Measurements from ENCODE around the gene ORAI3. TPM values are rescaled to one million over a fixed set of nuclear protein-coding genes. Genes with fewer than 3 reads are reported as not detected.

Gene ORAI3
- total RNA-seq, 1 donor from 2014 or later: 10.2 TPM

DNA sequence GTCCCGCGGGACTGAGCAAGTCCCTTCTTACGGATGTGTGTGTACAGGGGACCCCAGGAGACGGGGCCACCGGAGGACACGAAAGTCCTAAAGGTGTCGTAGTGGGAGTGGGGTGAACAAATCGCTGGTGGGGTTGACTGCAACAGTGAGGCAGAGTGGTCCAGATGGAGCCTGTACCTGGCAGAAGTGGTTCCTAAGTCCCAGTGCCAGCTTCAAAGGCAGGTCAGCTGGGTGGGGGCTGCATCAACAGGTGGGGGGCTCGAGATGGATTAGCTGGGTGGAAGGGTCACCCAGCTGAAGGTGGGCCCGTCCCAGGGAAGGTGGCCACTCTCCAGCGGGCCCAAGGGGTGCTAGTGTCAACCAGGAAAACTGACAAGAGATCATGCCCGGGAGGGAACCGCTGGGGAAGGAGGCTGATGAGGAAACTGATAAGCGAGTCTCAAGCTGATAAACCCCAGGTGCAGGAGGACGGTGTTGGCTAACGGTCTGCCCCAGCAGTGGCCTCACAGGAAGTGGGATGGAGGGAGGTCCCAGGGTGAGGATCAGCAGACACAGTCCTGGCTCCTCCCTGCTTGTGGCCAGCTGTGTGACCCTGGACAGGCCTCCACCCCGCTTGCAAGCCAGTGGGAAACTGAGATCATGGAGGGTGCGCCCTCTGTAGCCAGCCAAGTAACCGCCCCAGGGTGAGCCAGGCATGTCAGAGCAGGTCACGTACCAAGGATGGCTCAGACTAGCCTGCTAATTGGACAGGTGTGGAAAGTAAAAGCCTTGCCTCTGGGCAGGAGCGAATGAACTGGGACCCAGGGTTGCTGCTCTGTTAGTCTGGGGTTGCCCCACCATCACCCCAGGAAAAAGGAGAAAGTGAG, 1.0 kb downstream of the ORAI3 start:
- DNase-seq (ENCODE audit: low spot score): peak; percentile 67
- peaks cover 10% of the 10 kb centered on the region for H3K27me3 Mint-ChIP-seq (ENCODE audit: insufficient read depth, low read depth)
- peaks cover 9% of the 10 kb centered on the region for H3K79me2 ChIP-seq (ENCODE audit: low read depth)
- no peak overlapping the region for H3K27ac ChIP-seq
- no peak overlapping the region for H2AFZ ChIP-seq (replicated peaks)
- peak overlapping the region; percentile 93 for H3K4me3 Mint-ChIP-seq
- peak overlapping the region; percentile 96 for H3K4me2 ChIP-seq
- no peaks in the 10 kb centered on the region for H3K27me3 ChIP-seq
- H3K27ac Mint-ChIP-seq: peak overlapping the region; percentile 79
- H3K9ac ChIP-seq: peak overlapping the region; percentile 57
- H3K4me3 ChIP-seq: peak overlapping the region; percentile 96
- peaks cover 6% of the 10 kb centered on the region for H3K36me3 Mint-ChIP-seq
- peaks cover 2% of the 10 kb centered on the region for H3K36me3 ChIP-seq
- no peaks in the 10 kb centered on the region for H3K9me3 Mint-ChIP-seq
- H3K4me1 Mint-ChIP-seq: peaks cover 34% of the 10 kb centered on the region
- TF ChIP-seq EZH2 (IDR thresholded peaks at IDR 0.05) (no peak), EZH2phosphoT487 (IDR thresholded peaks at IDR 0.05) (no peak)
- TF ChIP-seq, protein P1, sequence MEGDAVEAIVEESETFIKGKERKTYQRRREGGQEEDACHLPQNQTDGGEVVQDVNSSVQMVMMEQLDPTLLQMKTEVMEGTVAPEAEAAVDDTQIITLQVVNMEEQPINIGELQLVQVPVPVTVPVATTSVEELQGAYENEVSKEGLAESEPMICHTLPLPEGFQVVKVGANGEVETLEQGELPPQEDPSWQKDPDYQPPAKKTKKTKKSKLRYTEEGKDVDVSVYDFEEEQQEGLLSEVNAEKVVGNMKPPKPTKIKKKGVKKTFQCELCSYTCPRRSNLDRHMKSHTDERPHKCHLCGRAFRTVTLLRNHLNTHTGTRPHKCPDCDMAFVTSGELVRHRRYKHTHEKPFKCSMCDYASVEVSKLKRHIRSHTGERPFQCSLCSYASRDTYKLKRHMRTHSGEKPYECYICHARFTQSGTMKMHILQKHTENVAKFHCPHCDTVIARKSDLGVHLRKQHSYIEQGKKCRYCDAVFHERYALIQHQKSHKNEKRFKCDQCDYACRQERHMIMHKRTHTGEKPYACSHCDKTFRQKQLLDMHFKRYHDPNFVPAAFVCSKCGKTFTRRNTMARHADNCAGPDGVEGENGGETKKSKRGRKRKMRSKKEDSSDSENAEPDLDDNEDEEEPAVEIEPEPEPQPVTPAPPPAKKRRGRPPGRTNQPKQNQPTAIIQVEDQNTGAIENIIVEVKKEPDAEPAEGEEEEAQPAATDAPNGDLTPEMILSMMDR (IDR thresholded peaks at IDR 0.05): peak; percentile 12
- no peaks in the 10 kb centered on the region for H3K9me3 ChIP-seq (ENCODE audit: low read depth)
- peaks cover 49% of the 10 kb centered on the region for H3F3A ChIP-seq (ENCODE audit: low read depth)
- peaks cover 19% of the 10 kb centered on the region for H3K4me1 ChIP-seq
- H4K20me1 ChIP-seq (ENCODE audit: low read depth): peaks cover 11% of the 10 kb centered on the region

GRCh38 chr16:30950516-30951065, 1.7 kb downstream of the ORAI3 start:
- Histone ChIP-seq H3K4me3 (peak overlapping the region; percentile 96), H3K79me2 (ENCODE audit: low read depth) (peaks cover 9% of the 10 kb centered on the region), H3K9ac (no peak overlapping the region), H2AFZ (replicated peaks) (no peak overlapping the region), H3K36me3 (no peaks in the 10 kb centered on the region), H3K27ac (no peak overlapping the region), H4K20me1 (ENCODE audit: low read depth) (peaks cover 11% of the 10 kb centered on the region), H3K4me1 (peaks cover 19% of the 10 kb centered on the region), H3K4me2 (peak overlapping the region; percentile 96), H3K27me3 (no peaks in the 10 kb centered on the region), H3F3A (ENCODE audit: low read depth) (peaks cover 44% of the 10 kb centered on the region), H3K9me3 (ENCODE audit: low read depth) (no peaks in the 10 kb centered on the region)
- DNase-seq (ENCODE audit: low spot score): no peak
- H3K36me3 Mint-ChIP-seq: peaks cover 4% of the 10 kb centered on the region
- H3K27me3 Mint-ChIP-seq (ENCODE audit: insufficient read depth, low read depth): peaks cover 10% of the 10 kb centered on the region
- peak overlapping the region; percentile 79 for H3K27ac Mint-ChIP-seq
- peak overlapping the region; percentile 93 for H3K4me3 Mint-ChIP-seq
- H3K4me1 Mint-ChIP-seq: peaks cover 34% of the 10 kb centered on the region
- no peaks in the 10 kb centered on the region for H3K9me3 Mint-ChIP-seq
- TF ChIP-seq EZH2phosphoT487 (IDR thresholded peaks at IDR 0.05): no peak
- TF ChIP-seq, protein P1 (IDR thresholded peaks at IDR 0.05): no peak
- no peak for TF ChIP-seq EZH2 (IDR thresholded peaks at IDR 0.05)

DNA sequence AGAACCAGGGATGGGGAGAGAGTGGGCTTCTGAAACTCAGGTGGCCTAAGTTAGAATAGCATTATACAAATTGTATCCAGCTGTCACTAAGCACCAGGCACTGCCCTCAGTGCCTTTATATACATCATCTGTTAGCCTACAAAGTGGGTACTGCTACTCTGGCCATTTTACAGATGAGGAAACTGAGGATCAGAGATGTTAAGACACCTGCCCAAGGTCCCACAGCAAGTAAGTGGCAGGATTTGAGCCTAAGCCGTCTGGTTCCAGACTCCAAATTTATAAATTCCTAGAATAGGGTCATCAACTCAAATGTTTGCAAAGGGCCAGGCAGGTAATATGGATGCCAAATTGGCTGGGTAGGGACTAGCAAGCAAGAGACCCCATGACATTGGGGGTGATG, 2.3 kb downstream of the ORAI3 start:
- no peak overlapping the region for H3K27ac ChIP-seq
- DNase-seq (ENCODE audit: low spot score): no peak
- H3K36me3 ChIP-seq: no peaks in the 10 kb centered on the region
- H3K27me3 ChIP-seq: no peaks in the 10 kb centered on the region
- peaks cover 10% of the 10 kb centered on the region for H3K27me3 Mint-ChIP-seq (ENCODE audit: insufficient read depth, low read depth)
- TF ChIP-seq, protein P1 (IDR thresholded peaks at IDR 0.05): no peak
- TF ChIP-seq EZH2phosphoT487 (IDR thresholded peaks at IDR 0.05): no peak
- H2AFZ ChIP-seq (replicated peaks): no peak overlapping the region
- no peaks in the 10 kb centered on the region for H3K9me3 Mint-ChIP-seq
- no peaks in the 10 kb centered on the region for H3K36me3 Mint-ChIP-seq
- H3K4me1 ChIP-seq: peaks cover 19% of the 10 kb centered on the region
- H3F3A ChIP-seq (ENCODE audit: low read depth): peaks cover 42% of the 10 kb centered on the region
- H3K4me2 ChIP-seq: no peak overlapping the region
- H3K79me2 ChIP-seq (ENCODE audit: low read depth): peaks cover 9% of the 10 kb centered on the region
- H3K9me3 ChIP-seq (ENCODE audit: low read depth): no peaks in the 10 kb centered on the region
- H3K9ac ChIP-seq: no peak overlapping the region
- no peak overlapping the region for H3K4me3 ChIP-seq
- H3K4me3 Mint-ChIP-seq: peak overlapping the region; percentile 70
- H3K4me1 Mint-ChIP-seq: peaks cover 30% of the 10 kb centered on the region
- H3K27ac Mint-ChIP-seq: no peak overlapping the region
- H4K20me1 ChIP-seq (ENCODE audit: low read depth): peaks cover 11% of the 10 kb centered on the region
